GM21360 (cell line): ENCODE results near the gene MYL6B.
"Not testable (repeated sequence)": the region's sequence is repeated elsewhere in the genome, so short reads cannot be mapped to it uniquely, and the experiment has no call there.

Source experiments
- ATAC-seq: cut with Tn5 transposase; IDR thresholded peaks from one replicate; pipeline ENCODE4 v1.9.1; 2021; ENCODE audit warnings: mild to moderate bottlenecking, moderate library complexity; ENCODE audit not compliant: unreplicated experiment

The MYL6B gene

GRCh38 chr12:56152132-56152755 is at the start of gene MYL6B:
MYL6B (plus strand) TSS chr12:56152587; CDS start chr12:56153919, 1,332 bp downstream.
- ATAC-seq: peak; percentile 82

GRCh38 chr12:56102683-56103065 is 49.7 kb upstream of the MYL6B start:
- ATAC-seq: no peak

- ATAC-seq: no peak
These were observed 49.2 kb upstream of the MYL6B start for GRCh38 chr12:56103066-56103711.

- ATAC-seq: no peak
These were observed 48.6 kb upstream of the MYL6B start for GRCh38 chr12:56103823-56104108.

- ATAC-seq: peak; percentile 93
These were observed 48.1 kb upstream of the MYL6B start, which contains the start of gene PA2G4 for GRCh38 chr12:56104109-56104814. PA2G4 (plus strand) TSS chr12:56104559; CDS start chr12:56104738, 179 bp downstream.

GRCh38 chr12:56104815-56105608 is 47.4 kb upstream of the MYL6B start:
- peak; percentile 3 for ATAC-seq

- ATAC-seq: no peak
These were observed 46.8 kb upstream of the MYL6B start for GRCh38 chr12:56105609-56105902.

- no peak for ATAC-seq
These were observed 45.1 kb upstream of the MYL6B start for GRCh38 chr12:56107242-56107641.

- ATAC-seq: no peak
These were observed 41.8 kb upstream of the MYL6B start for GRCh38 chr12:56110571-56110970.

- ATAC-seq: no peak
These were observed 38.3 kb upstream of the MYL6B start for GRCh38 chr12:56114084-56114483.

GRCh38 chr12:56115329-56115728 is 37.1 kb upstream of the MYL6B start:
- no peak for ATAC-seq

GRCh38 chr12:56116267-56117081 is 35.9 kb upstream of the MYL6B start, which contains the start of gene RPL41:
RPL41 (plus strand) TSS chr12:56116633.
- ATAC-seq: peak; percentile 39

GRCh38 chr12:56117082-56117706 is 35.2 kb upstream of the MYL6B start:
- not testable (repeated sequence) for ATAC-seq

- ATAC-seq: peak; percentile 85
These were observed 34.4 kb upstream of the MYL6B start, which contains the start of gene ZC3H10 for GRCh38 chr12:56117778-56118687. ZC3H10 (plus strand) TSS chr12:56118266; CDS start chr12:56120563, 2,297 bp downstream.

- ATAC-seq: no peak
These were observed 33.6 kb upstream of the MYL6B start for GRCh38 chr12:56118688-56119357.

GRCh38 chr12:56119361-56119796 is 33.0 kb upstream of the MYL6B start:
- ATAC-seq: no peak

- ATAC-seq: no peak
These were observed 32.1 kb upstream of the MYL6B start for GRCh38 chr12:56120158-56120846.
